ENCODE data around the gene SLC25A21.
"Not testable (repeated sequence)": the region's sequence is repeated elsewhere in the genome, so short reads cannot be mapped to it uniquely, and the experiment has no call there.

Gene SLC25A21

DNA sequence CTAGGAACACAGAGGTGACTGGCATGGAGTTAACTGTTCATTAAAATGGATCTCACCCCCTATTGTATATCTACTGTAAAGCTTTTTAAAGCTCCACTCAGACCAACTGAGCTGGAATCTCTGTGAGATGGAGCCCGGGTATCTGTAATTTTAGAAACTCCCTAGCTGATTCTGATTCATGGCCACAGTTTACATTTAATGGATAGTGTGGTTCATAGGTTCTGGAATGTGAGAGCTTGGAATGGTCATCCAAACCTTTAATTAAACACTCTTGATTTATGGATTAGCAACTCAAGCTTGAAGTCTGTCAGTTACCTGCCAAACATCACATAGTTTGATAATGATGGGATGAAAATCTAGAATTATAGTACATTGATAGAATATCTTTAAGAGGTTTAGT, 183.8 kb downstream of the SLC25A21 start:
- Mint-ChIP-seq H3K36me3 (no peaks in the 10 kb centered on the region), H3K4me3 (no peak overlapping the region), H3K4me1 (no peaks in the 10 kb centered on the region), H3K9me3 (no peaks in the 10 kb centered on the region), H3K27ac (no peak overlapping the region), H3K27me3 (no peaks in the 10 kb centered on the region)
- ATAC-seq: no peak

DNA sequence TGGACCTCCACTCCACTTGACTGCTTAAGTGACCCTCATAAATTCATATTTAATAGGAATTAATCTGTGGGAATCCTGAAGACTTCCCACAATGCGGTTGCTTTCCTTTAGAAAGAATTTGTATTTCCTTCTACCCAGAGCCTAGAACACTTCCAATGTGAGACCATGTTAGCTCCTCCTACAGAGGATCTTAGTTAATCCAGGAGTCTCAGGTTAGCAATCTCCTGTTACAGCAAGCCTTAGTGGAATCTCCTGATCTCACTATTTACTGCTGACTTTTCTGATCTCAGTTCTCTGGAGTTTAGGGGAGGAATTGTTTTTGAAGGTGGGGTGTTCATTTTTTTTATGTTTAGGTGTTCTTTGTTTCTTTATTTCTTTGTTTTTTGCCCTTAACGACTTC, 186.0 kb downstream of the SLC25A21 start:
- ATAC-seq: no peak
- no peak overlapping the region for H3K27ac Mint-ChIP-seq
- H3K4me1 Mint-ChIP-seq: no peaks in the 10 kb centered on the region
- H3K27me3 Mint-ChIP-seq: no peaks in the 10 kb centered on the region
- H3K4me3 Mint-ChIP-seq: no peak overlapping the region
- H3K9me3 Mint-ChIP-seq: no peaks in the 10 kb centered on the region
- no peaks in the 10 kb centered on the region for H3K36me3 Mint-ChIP-seq

DNA sequence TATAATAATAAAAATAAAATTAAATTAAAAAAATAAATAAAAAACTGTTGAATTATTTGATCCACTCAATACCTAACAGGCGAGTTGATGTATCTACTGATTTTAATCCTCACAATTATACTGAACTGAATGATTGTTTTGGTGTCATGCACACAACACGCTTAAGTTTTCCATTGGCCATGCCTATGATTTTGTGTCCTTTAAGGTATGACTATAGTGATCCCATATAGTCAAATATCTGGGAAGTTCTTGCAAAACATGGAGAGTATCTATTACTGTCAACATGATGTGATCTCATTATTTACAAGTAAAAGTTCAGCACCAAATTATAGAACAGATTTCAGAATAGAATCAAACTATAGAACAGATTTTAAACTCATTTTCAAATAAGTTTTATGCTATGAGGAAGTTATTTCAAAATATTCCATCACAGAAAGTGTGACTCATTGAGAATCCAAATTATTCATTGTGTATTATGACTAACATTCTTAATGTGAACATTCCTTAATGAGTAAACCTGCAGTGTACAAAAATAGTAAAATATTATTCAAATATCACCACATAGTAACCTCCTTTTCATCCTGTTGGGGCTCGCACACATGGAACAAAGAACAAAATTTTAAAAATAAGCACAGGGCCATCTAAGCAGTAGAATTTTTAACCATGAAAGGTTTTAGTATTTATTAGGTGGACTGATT, 190.4 kb downstream of the SLC25A21 start:
- ATAC-seq: no peak
- Mint-ChIP-seq H3K36me3 (no peaks in the 10 kb centered on the region), H3K27me3 (no peaks in the 10 kb centered on the region), H3K27ac (no peak overlapping the region), H3K4me1 (no peaks in the 10 kb centered on the region), H3K4me3 (no peak overlapping the region), H3K9me3 (peaks cover 2% of the 10 kb centered on the region)

DNA sequence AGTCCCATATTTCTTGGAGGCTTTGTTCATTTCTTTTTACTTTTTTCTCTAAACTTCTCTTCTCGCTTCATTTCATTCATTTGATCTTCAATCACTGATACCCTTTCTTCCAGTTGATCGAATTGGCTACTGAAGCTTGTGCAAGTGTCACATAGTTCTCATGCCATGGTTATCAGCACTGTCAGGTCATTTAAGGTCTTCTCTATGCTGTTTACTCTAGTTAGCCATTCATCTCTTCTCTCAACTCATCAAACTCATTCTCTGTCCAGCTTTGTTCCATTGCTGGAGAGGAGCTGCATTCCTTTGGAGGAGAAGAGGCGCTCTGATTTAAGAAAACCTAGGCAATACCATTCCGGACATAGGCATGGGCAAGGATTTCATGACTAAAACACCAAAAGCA, 192.0 kb downstream of the SLC25A21 start:
- not testable (repeated sequence) for H3K27ac Mint-ChIP-seq, H3K36me3 Mint-ChIP-seq, H3K27me3 Mint-ChIP-seq, H3K9me3 Mint-ChIP-seq, H3K4me3 Mint-ChIP-seq, ATAC-seq, H3K4me1 Mint-ChIP-seq

DNA sequence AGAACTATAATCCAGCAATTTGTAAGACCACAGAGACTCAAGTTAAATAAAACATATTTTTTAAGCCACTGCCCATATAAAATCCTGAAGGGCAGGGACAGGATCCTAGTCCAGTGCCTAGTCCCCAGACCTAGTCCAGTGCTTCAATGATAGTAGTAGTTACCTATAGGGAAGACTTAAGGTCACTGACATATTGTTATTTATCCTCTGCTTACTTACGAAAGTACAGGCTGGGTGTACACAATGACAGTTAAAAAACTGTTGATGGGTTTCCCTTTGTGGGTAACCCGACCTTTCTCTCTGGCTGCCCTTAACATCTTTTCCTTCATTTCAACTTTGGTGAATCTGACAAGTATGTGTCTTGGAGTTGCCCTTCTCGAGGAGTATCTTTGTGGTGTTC, 192.5 kb downstream of the SLC25A21 start:
- H3K4me1 Mint-ChIP-seq: no peaks in the 10 kb centered on the region
- peaks cover 2% of the 10 kb centered on the region for H3K9me3 Mint-ChIP-seq
- H3K27ac Mint-ChIP-seq: no peak overlapping the region
- no peaks in the 10 kb centered on the region for H3K27me3 Mint-ChIP-seq
- no peak overlapping the region for H3K4me3 Mint-ChIP-seq
- no peak for ATAC-seq
- H3K36me3 Mint-ChIP-seq: no peaks in the 10 kb centered on the region

DNA sequence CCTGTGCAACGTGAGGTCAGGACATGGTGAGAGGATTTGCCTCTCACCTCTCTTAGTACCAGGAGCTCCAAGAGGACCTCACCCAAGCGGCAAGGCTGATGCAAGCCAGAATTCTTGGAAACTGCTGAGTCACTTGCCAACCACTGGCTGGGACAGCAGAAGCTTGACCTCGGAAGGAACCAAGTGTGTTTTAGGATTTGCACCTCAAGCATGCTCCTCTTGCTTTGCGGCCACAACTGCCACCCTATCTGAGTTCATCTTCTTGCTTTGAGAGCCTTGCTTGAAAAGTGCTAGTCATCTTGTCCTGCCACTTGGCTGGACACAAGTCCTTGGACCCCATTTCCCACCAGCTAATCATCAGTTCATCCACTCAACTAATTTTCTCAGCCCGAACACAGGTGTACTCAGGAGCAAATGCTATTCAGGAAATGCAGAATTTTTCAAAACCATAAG, 195.8 kb downstream of the SLC25A21 start:
- no peaks in the 10 kb centered on the region for H3K27me3 Mint-ChIP-seq
- no peak overlapping the region for H3K27ac Mint-ChIP-seq
- no peak for ATAC-seq
- peaks cover 7% of the 10 kb centered on the region for H3K9me3 Mint-ChIP-seq
- no peaks in the 10 kb centered on the region for H3K4me1 Mint-ChIP-seq
- H3K4me3 Mint-ChIP-seq: no peak overlapping the region
- H3K36me3 Mint-ChIP-seq: no peaks in the 10 kb centered on the region

DNA sequence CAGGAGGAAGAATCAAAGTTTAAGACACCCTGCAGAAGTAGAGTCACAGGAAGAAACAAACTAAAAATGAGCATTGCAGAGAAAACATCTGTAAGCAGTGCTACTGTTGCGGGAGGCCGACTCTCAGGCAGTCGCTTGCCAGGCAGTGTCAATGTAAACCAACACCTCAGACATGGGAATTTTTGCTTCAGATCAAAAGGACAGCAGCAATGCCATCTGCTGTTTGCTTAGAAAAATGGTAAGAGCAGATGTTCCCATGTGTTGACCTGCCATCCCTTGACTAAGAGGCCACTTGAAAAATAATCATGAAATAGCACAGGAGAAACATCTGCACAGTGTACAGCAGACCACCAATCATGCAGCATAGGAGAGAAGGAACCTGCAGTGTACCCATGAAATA, 196.6 kb downstream of the SLC25A21 start:
- no peak overlapping the region for H3K27ac Mint-ChIP-seq
- H3K4me3 Mint-ChIP-seq: no peak overlapping the region
- H3K27me3 Mint-ChIP-seq: no peaks in the 10 kb centered on the region
- H3K36me3 Mint-ChIP-seq: no peaks in the 10 kb centered on the region
- no peaks in the 10 kb centered on the region for H3K4me1 Mint-ChIP-seq
- ATAC-seq: no peak
- peaks cover 7% of the 10 kb centered on the region for H3K9me3 Mint-ChIP-seq

DNA sequence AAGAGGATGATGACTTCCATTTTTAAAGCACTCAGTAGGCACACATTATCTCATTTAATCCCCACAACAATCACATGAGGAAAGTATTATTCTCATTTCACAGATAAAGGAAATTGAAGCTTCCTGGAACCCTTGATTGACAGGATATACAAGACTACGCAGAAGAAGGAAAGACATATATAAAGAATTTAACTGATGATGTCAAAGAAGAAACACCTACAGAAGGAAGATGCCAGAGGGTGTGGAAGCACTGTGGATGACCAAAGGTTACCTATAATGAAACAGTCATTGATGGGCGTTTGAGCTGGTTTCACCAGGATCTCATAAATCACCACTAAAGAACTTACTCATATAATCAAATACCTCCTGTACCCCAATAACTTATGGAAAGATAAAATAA, 197.4 kb downstream of the SLC25A21 start:
- ATAC-seq: no peak
- no peaks in the 10 kb centered on the region for H3K27me3 Mint-ChIP-seq
- H3K27ac Mint-ChIP-seq: no peak overlapping the region
- H3K4me3 Mint-ChIP-seq: no peak overlapping the region
- peaks cover 4% of the 10 kb centered on the region for H3K9me3 Mint-ChIP-seq
- H3K4me1 Mint-ChIP-seq: no peaks in the 10 kb centered on the region
- H3K36me3 Mint-ChIP-seq: no peaks in the 10 kb centered on the region

DNA sequence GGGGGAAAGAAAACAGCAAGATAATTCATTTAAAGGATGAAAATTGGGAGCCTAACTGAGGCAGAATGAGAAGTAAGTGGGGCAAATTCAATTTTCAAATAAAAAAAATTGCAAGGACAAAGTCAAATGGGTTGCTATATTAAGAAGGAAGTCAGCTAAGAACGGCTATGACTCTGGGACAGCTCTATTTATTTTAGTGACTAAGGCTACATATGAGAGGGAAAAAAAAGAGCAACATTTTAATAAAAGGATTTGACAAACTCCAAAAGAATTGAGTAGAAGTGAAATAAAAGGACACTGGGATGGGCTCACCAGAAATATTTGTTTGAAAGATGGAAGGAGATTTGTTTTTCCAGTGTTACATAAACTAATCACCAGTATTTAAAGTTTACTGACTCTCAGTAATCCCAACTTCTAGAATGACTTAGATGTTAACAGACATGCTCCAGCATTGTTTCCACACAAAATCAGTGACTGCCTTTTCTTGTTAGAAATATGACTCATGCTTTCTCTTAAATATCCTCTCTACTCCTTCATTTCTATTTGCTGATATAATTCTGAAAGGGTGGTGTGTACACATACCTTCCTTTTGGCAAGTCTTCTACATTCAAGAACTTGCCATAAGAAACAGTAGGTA, 198.5 kb downstream of the SLC25A21 start:
- H3K36me3 Mint-ChIP-seq: no peaks in the 10 kb centered on the region
- ATAC-seq: no peak
- H3K9me3 Mint-ChIP-seq: peaks cover 4% of the 10 kb centered on the region
- H3K27ac Mint-ChIP-seq: no peak overlapping the region
- no peaks in the 10 kb centered on the region for H3K27me3 Mint-ChIP-seq
- no peak overlapping the region for H3K4me3 Mint-ChIP-seq
- no peaks in the 10 kb centered on the region for H3K4me1 Mint-ChIP-seq

DNA sequence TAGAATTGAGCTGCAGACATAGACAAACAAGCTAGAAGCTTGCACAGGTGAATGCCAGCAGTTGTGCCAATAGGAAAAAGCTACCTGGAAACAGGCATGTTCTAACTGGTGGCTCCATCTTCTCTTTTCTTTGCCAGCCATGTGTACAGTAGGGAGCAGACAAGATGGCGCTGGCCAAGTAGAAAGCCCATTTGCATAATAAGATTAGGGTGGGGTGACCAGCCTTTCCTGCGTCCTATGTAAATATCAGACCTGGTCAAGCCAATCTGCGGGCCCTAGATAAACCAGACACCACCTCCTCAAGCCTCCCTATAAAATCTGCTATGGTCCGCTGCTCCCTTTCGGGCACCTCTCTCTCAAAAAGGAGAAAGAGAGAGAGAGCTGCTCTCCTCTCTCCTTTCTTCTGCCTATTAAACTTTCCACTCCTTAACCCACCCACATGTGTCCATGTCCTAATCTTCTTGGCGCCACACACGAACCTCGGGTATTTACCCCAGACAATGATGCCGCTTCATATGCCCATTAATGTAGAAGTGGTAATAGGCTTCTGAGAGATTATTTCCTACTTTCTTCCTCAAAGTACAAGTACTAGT, 201.0 kb downstream of the SLC25A21 start:
- no peaks in the 10 kb centered on the region for H3K27me3 Mint-ChIP-seq
- H3K27ac Mint-ChIP-seq: no peak overlapping the region
- no peak overlapping the region for H3K4me3 Mint-ChIP-seq
- no peak for ATAC-seq
- H3K36me3 Mint-ChIP-seq: no peaks in the 10 kb centered on the region
- H3K9me3 Mint-ChIP-seq: peaks cover 4% of the 10 kb centered on the region
- no peaks in the 10 kb centered on the region for H3K4me1 Mint-ChIP-seq

DNA sequence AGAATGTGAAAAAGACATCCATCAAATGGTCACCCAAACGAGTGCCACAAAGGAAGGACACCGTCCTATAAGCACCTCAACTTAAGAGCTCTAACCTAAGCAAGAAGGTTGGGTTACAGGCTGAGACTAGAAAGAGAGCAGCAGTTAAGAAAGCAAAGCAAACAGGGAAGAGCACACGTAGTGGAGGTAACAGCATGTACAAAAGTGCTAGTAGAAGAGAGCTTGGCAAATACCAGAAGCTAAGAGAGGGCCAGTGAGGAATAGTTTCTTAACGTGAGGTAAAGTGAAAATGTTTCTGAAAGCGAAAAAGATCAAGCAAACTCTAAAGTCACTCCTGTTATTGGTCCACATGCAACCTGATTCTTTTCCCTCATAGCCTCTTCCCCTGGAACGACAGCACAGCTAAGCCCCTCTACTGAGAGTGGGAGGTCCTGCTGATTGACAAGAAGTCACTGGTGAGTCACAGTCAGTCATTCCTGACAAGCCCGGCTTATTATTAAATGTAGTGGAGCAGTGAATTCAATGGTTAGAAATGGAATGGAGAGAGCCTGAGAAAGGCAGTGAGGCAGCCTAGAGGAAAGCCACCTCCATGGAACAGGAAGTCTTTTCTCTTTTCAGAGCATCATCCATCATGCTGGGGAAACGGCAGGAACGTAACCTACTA, 204.4 kb downstream of the SLC25A21 start:
- Mint-ChIP-seq H3K36me3 (no peaks in the 10 kb centered on the region), H3K4me1 (no peaks in the 10 kb centered on the region), H3K4me3 (no peak overlapping the region), H3K27me3 (no peaks in the 10 kb centered on the region), H3K9me3 (peaks cover 4% of the 10 kb centered on the region), H3K27ac (no peak overlapping the region)
- ATAC-seq: no peak

DNA sequence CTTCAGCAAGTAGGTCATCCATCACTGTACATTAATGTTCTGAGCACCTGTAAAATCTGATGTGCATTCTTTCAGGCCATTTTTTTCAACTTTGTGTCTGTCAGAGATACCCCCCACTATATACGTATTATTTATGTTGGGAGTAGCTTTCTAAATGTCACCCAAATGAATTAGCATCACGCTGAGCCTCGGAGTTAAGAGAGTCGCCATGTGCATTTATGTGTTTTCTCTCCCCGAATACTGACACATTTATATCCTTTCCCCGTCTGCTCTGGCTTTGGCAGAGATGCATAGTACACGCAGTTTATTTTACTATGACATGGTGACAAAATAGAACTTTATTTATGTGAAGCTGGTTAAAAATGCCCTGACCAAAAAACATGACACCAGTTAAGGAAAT, 216.4 kb downstream of the SLC25A21 start:
- no peaks in the 10 kb centered on the region for H3K4me1 Mint-ChIP-seq
- H3K36me3 Mint-ChIP-seq: no peaks in the 10 kb centered on the region
- H3K9me3 Mint-ChIP-seq: peaks cover 2% of the 10 kb centered on the region
- H3K27ac Mint-ChIP-seq: no peak overlapping the region
- ATAC-seq: no peak
- H3K27me3 Mint-ChIP-seq: no peaks in the 10 kb centered on the region
- no peak overlapping the region for H3K4me3 Mint-ChIP-seq

DNA sequence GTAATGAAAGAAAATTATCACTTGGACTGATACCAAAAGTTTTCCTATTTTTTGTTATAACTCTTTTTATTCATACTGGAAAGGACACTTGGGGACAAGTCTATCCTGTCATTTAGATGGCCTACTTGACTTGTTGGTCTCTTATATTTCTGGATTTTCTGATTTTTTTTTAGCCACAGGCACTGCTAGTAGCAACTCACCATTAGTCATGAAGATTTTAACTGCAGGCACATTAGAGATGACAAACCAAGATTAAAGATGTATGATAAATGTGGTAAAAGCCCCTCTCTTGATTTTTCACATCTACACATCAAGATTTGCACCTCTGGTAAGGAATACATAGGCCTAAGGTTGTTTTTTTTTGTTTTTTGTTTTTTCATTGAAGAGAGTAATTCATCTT, 217.0 kb downstream of the SLC25A21 start:
- H3K4me1 Mint-ChIP-seq: no peaks in the 10 kb centered on the region
- ATAC-seq: no peak
- H3K4me3 Mint-ChIP-seq: no peak overlapping the region
- H3K27me3 Mint-ChIP-seq: no peaks in the 10 kb centered on the region
- peaks cover 2% of the 10 kb centered on the region for H3K9me3 Mint-ChIP-seq
- H3K36me3 Mint-ChIP-seq: no peaks in the 10 kb centered on the region
- H3K27ac Mint-ChIP-seq: no peak overlapping the region

DNA sequence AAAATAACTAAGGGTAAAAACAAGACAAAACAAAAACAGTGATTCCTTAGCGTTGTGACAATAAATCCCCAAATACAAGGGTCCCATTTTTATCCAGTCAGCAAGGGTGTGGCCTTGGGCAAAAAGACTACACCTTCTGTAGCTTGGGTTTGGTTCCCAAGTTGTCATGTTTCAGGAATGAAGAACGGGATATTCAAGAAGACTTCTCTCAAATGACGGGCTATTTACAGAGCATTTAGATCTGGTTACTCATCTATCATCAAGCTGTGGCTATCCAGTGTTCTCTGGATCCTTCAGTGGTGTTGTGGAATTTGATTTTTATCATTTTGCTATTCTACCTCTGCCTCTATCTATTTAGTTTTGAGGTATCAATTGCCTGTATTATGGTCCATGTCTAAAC, 219.7 kb downstream of the SLC25A21 start:
- ATAC-seq: no peak
- no peaks in the 10 kb centered on the region for H3K27me3 Mint-ChIP-seq
- H3K27ac Mint-ChIP-seq: no peak overlapping the region
- no peaks in the 10 kb centered on the region for H3K4me1 Mint-ChIP-seq
- H3K4me3 Mint-ChIP-seq: no peak overlapping the region
- H3K9me3 Mint-ChIP-seq: peaks cover 2% of the 10 kb centered on the region
- H3K36me3 Mint-ChIP-seq: no peaks in the 10 kb centered on the region

DNA sequence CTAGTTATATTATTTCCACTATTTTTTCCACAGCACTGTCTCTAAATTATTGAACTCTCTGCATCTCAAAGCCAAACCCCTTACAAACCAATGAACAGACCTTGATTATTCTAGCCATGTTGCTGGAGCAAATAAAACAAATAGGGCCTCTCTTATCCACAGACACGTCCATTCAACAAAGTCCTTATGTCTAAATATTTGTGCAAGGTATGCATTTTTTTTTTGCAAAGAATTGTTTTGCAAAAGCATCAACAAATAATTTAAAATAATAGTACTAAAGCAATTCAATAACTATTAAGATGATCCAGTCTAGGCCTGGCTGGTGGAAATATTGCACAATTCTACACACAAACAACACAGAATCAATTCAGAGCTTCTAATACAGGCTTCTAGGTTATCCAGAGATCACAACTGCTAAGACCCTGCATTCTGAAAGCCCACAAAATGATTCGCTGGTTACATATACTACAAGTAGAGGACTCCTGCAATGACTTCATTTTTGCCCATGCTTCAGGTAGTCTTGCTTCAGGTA, 221.0 kb downstream of the SLC25A21 start:
- ATAC-seq: no peak

More for the DNA sequence above, 221.0 kb downstream of the SLC25A21 start:
- Mint-ChIP-seq H3K27me3 (no peaks in the 10 kb centered on the region), H3K9me3 (peaks cover 2% of the 10 kb centered on the region), H3K4me3 (no peak overlapping the region), H3K27ac (no peak overlapping the region), H3K36me3 (no peaks in the 10 kb centered on the region), H3K4me1 (no peaks in the 10 kb centered on the region)

Data from stimulated activated memory B cell treated with anti-CD40 and anti-IgM and Interleukin-4, amounts not matched to agents 10 μg/mL and 1 μg/mL and 100 μg/mL, for 72 hours (primary cell).